ENCODE results near the gene RELL1. TPM values are rescaled to one million over a fixed set of nuclear protein-coding genes. Genes with fewer than 3 reads are reported as not detected.

Gene RELL1
- total and polyA plus RNA-seq, 2 donors (not counting 1 experiment from before 2014, with no cell fraction given), result 0.64 to 3.2 TPM

DNA sequence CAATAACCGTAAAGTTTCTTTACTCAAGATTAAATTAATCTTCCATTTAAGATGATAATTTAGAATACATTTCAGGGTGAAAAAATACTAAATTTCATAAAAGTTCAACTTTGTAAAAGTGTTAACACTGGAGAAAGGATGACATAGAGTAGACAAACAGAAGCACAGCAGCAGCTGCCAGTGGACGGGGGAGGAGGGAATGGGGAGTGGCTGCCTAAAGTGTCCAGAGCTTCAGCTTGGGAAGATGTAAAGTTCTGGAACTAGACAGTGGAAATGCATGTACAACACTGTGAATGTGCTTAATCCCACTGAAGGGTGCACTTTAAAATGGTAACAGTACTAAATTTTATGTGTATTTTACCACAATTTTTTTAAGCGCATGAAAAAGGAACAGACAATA is 39.9 kb downstream of the RELL1 start:
- Histone ChIP-seq H3K27ac (ENCODE audit: low read length in 2 of 2) (no peak overlapping the region), H3K36me3 (replicated peaks in 1 of 2; ENCODE audit: control extremely low read depth in 1 of 2, control insufficient read depth in 1 of 2, extremely low read depth in 1 of 2, insufficient read depth in 2 of 2, low read length in 1 of 2) (no peaks in the 10 kb centered on the region), H3K9me3 (ENCODE audit: control extremely low read depth in 1 of 3, control insufficient read depth in 2 of 3, insufficient read depth in 1 of 3, low read length in 2 of 3) (no peaks in the 10 kb centered on the region), H3K9ac (ENCODE audit: low read length) (no peak overlapping the region), H2AFZ (ENCODE audit: insufficient read depth, low read depth, low read length, poor library complexity, severe bottlenecking) (no peak overlapping the region), H3K4me2 (replicated peaks; ENCODE audit: low read depth, low read length, poor library complexity, severe bottlenecking) (no peak overlapping the region), H3K79me2 (ENCODE audit: control insufficient read depth, insufficient read depth, low read length) (no peaks in the 10 kb centered on the region), H3K4me1 (ENCODE audit: control insufficient read depth in 2 of 2, insufficient read depth in 2 of 2, low read length in 2 of 2) (no peaks in the 10 kb centered on the region), H4K20me1 (ENCODE audit: control insufficient read depth, insufficient read depth, low read length, poor library complexity, severe bottlenecking) (no peaks in the 10 kb centered on the region), H3K27me3 (replicated peaks in 1 of 4; ENCODE audit: control extremely low read depth in 1 of 4, control insufficient read depth in 3 of 4, insufficient read depth in 4 of 4, low read length in 3 of 4) (no peaks in the 10 kb centered on the region), H3K4me3 (ENCODE audit: control extremely low read depth in 1 of 5, extremely low read depth in 1 of 5, insufficient read depth in 1 of 5, low read depth in 2 of 5, low read length in 4 of 5) (no peak overlapping the region)
- Mint-ChIP-seq H3K4me3 (no peak overlapping the region), H3K9me3 (ENCODE audit: insufficient read depth) (no peaks in the 10 kb centered on the region), H3K27me3 (no peaks in the 10 kb centered on the region), H3K4me1 (no peaks in the 10 kb centered on the region), H3K27ac (no peak overlapping the region)
- ChIA-PET POLR2A (no interaction called here), CTCF (no interaction called here)
- TF ChIP-seq EZH2 (IDR thresholded peaks at IDR 0.05; ENCODE audit: borderline replicate concordance, insufficient read depth, low read depth, low read length, poor library complexity, severe bottlenecking) (no peak), CTCF (IDR thresholded peaks at IDR 0.05) (no peak)
- DNase-seq, result no peak
- WGBS (ENCODE audit: insufficient coverage), result 87% methylated on average over 1 of the region's 3 CpGs
- ATAC-seq (ENCODE audit: low read depth), result no peak
- intact Hi-C loops (cut with micrococcal nuclease), result no loop called here

GRCh38 chr4:37645736-37646135 is 40.4 kb downstream of the RELL1 start:
- no peak overlapping the region for H2AFZ ChIP-seq (ENCODE audit: insufficient read depth, low read depth, low read length, poor library complexity, severe bottlenecking)
- H3K9me3 Mint-ChIP-seq (ENCODE audit: insufficient read depth), result no peaks in the 10 kb centered on the region
- no peaks in the 10 kb centered on the region for H3K27me3 Mint-ChIP-seq
- H3K27ac ChIP-seq (ENCODE audit: low read length in 2 of 2), result no peak overlapping the region
- intact Hi-C loops (cut with micrococcal nuclease), result no loop called here
- no peak overlapping the region for H3K4me2 ChIP-seq (replicated peaks; ENCODE audit: low read depth, low read length, poor library complexity, severe bottlenecking)
- no peak for TF ChIP-seq EZH2 (IDR thresholded peaks at IDR 0.05; ENCODE audit: borderline replicate concordance, insufficient read depth, low read depth, low read length, poor library complexity, severe bottlenecking)
- no peak for TF ChIP-seq CTCF (IDR thresholded peaks at IDR 0.05)
- no peaks in the 10 kb centered on the region for H3K9me3 ChIP-seq (ENCODE audit: control extremely low read depth in 1 of 3, control insufficient read depth in 2 of 3, insufficient read depth in 1 of 3, low read length in 2 of 3)
- POLR2A ChIA-PET, result no interaction called here
- no peak overlapping the region for H3K27ac Mint-ChIP-seq
- no peaks in the 10 kb centered on the region for H3K79me2 ChIP-seq (ENCODE audit: control insufficient read depth, insufficient read depth, low read length)
- no peaks in the 10 kb centered on the region for H4K20me1 ChIP-seq (ENCODE audit: control insufficient read depth, insufficient read depth, low read length, poor library complexity, severe bottlenecking)
- DNase-seq (no peak), ATAC-seq (ENCODE audit: low read depth) (no peak)
- 38% methylated on average over 2 of the region's 4 CpGs for WGBS (ENCODE audit: insufficient coverage)
- no peaks in the 10 kb centered on the region for H3K4me1 ChIP-seq (ENCODE audit: control insufficient read depth in 2 of 2, insufficient read depth in 2 of 2, low read length in 2 of 2)
- H3K4me1 Mint-ChIP-seq, result no peaks in the 10 kb centered on the region
- H3K4me3 Mint-ChIP-seq, result no peak overlapping the region
- CTCF ChIA-PET, result no interaction called here
- no peak overlapping the region for H3K9ac ChIP-seq (ENCODE audit: low read length)
- H3K4me3 ChIP-seq (ENCODE audit: control extremely low read depth in 1 of 5, extremely low read depth in 1 of 5, insufficient read depth in 1 of 5, low read depth in 2 of 5, low read length in 4 of 5), result no peak overlapping the region
- no peaks in the 10 kb centered on the region for H3K27me3 ChIP-seq (replicated peaks in 1 of 4; ENCODE audit: control extremely low read depth in 1 of 4, control insufficient read depth in 3 of 4, insufficient read depth in 4 of 4, low read length in 3 of 4)
- no peaks in the 10 kb centered on the region for H3K36me3 ChIP-seq (replicated peaks in 1 of 2; ENCODE audit: control extremely low read depth in 1 of 2, control insufficient read depth in 1 of 2, extremely low read depth in 1 of 2, insufficient read depth in 2 of 2, low read length in 1 of 2)

Measured in B cell (primary cell).